T-helper 1 cell treated with Interleukin-12 subunit alpha and Interleukin-12 subunit beta and Interleukin-4 antibody, amounts not matched to agents 30 μg/mL and 1 μg/mL, for 36 hours (primary cell): ENCODE data around the gene TLDC2.
"Not testable (repeated sequence)": the region's sequence is repeated elsewhere in the genome, so short reads cannot be mapped to it uniquely, and the experiment has no call there.

ENCODE experiments used
- H3K27ac Mint-ChIP-seq: one replicate; pipeline ENCODE4 v1.8.0; 2021; ENCODE audit warnings: mild to moderate bottlenecking, mixed read lengths
- H3K27me3 Mint-ChIP-seq: one replicate; pipeline ENCODE4 v1.8.0; 2021; ENCODE audit warnings: low read depth, mixed read lengths
- H3K36me3 Mint-ChIP-seq: one replicate; pipeline ENCODE4 v1.8.0; 2021; ENCODE audit warnings: low read depth, mixed read lengths
- H3K4me1 Mint-ChIP-seq: one replicate; pipeline ENCODE4 v1.8.0; 2021; ENCODE audit warnings: low read depth, mixed read lengths
- H3K4me3 Mint-ChIP-seq: one replicate; pipeline ENCODE4 v1.8.0; 2021; ENCODE audit warnings: mild to moderate bottlenecking, moderate library complexity, mixed read lengths
- H3K9me3 Mint-ChIP-seq: one replicate; pipeline ENCODE4 v1.8.0; 2021; ENCODE audit warnings: mixed read lengths

The TLDC2 gene

GRCh38 chr20:36927704-36928103, 51.8 kb downstream of the TLDC2 start:
- no peaks in the 10 kb centered on the region for H3K27me3 Mint-ChIP-seq
- H3K36me3 Mint-ChIP-seq = peaks cover 59% of the 10 kb centered on the region
- peaks cover 18% of the 10 kb centered on the region for H3K4me1 Mint-ChIP-seq
- no peaks in the 10 kb centered on the region for H3K9me3 Mint-ChIP-seq
- H3K4me3 Mint-ChIP-seq = no peak overlapping the region
- no peak overlapping the region for H3K27ac Mint-ChIP-seq

- Mint-ChIP-seq H3K27ac (no peak overlapping the region), H3K4me3 (no peak overlapping the region), H3K4me1 (peaks cover 22% of the 10 kb centered on the region), H3K36me3 (peaks cover 58% of the 10 kb centered on the region), H3K27me3 (no peaks in the 10 kb centered on the region), H3K9me3 (no peaks in the 10 kb centered on the region)
These were observed 53.4 kb downstream of the TLDC2 start for GRCh38 chr20:36929290-36929689.

- Mint-ChIP-seq H3K27me3 (no peaks in the 10 kb centered on the region), H3K27ac (peak overlapping the region; percentile 66), H3K4me1 (peaks cover 22% of the 10 kb centered on the region), H3K9me3 (no peaks in the 10 kb centered on the region), H3K4me3 (no peak overlapping the region), H3K36me3 (peaks cover 56% of the 10 kb centered on the region)
These were observed 53.8 kb downstream of the TLDC2 start for GRCh38 chr20:36929691-36930090.

GRCh38 chr20:36932067-36932466, 56.1 kb downstream of the TLDC2 start:
- not testable (repeated sequence) for H3K4me3 Mint-ChIP-seq, H3K27ac Mint-ChIP-seq, H3K9me3 Mint-ChIP-seq, H3K27me3 Mint-ChIP-seq
- Mint-ChIP-seq H3K36me3 (peaks cover 50% of the 10 kb centered on the region), H3K4me1 (peaks cover 26% of the 10 kb centered on the region)

- no peak overlapping the region for H3K27ac Mint-ChIP-seq
These were observed 56.8 kb downstream of the TLDC2 start for GRCh38 chr20:36932476-36933426.

GRCh38 chr20:36933571-36933970, 57.6 kb downstream of the TLDC2 start:
- H3K9me3 Mint-ChIP-seq, H3K27ac Mint-ChIP-seq: not testable (repeated sequence)
- peaks cover 29% of the 10 kb centered on the region for H3K4me1 Mint-ChIP-seq

More at GRCh38 chr20:36932476-36933426, 56.8 kb downstream of the TLDC2 start:
- no peak overlapping the region for H3K4me3 Mint-ChIP-seq
- no peaks in the 10 kb centered on the region for H3K27me3 Mint-ChIP-seq
- no peaks in the 10 kb centered on the region for H3K9me3 Mint-ChIP-seq
- peaks cover 54% of the 10 kb centered on the region for H3K36me3 Mint-ChIP-seq
- H3K4me1 Mint-ChIP-seq = peaks cover 29% of the 10 kb centered on the region

GRCh38 chr20:36936341-36936740, 60.4 kb downstream of the TLDC2 start:
- Mint-ChIP-seq H3K36me3 (peaks cover 46% of the 10 kb centered on the region), H3K27ac (no peak overlapping the region), H3K9me3 (no peaks in the 10 kb centered on the region), H3K27me3 (no peaks in the 10 kb centered on the region), H3K4me1 (peaks cover 37% of the 10 kb centered on the region), H3K4me3 (no peak overlapping the region)

More at GRCh38 chr20:36933571-36933970, 57.6 kb downstream of the TLDC2 start:
- H3K4me3 Mint-ChIP-seq, H3K27me3 Mint-ChIP-seq: not testable (repeated sequence)
- H3K36me3 Mint-ChIP-seq = peaks cover 52% of the 10 kb centered on the region

GRCh38 chr20:36936761-36937401, 60.9 kb downstream of the TLDC2 start:
- Mint-ChIP-seq H3K4me1 (peaks cover 39% of the 10 kb centered on the region), H3K27ac (peak overlapping the region; percentile 5), H3K36me3 (peaks cover 48% of the 10 kb centered on the region)
- H3K27me3 Mint-ChIP-seq, H3K9me3 Mint-ChIP-seq, H3K4me3 Mint-ChIP-seq: not testable (repeated sequence)

GRCh38 chr20:36937402-36937770, 61.4 kb downstream of the TLDC2 start:
- Mint-ChIP-seq H3K4me3 (no peak overlapping the region), H3K9me3 (no peaks in the 10 kb centered on the region), H3K27ac (peak overlapping the region; percentile 5)

GRCh38 chr20:36941401-36941835, 65.5 kb downstream of the TLDC2 start:
- Mint-ChIP-seq H3K36me3 (peaks cover 63% of the 10 kb centered on the region), H3K4me1 (peaks cover 45% of the 10 kb centered on the region), H3K27me3 (no peaks in the 10 kb centered on the region), H3K4me3 (no peak overlapping the region), H3K27ac (peak overlapping the region; percentile 26), H3K9me3 (no peaks in the 10 kb centered on the region)

More at GRCh38 chr20:36937402-36937770, 61.4 kb downstream of the TLDC2 start:
- H3K36me3 Mint-ChIP-seq = peaks cover 48% of the 10 kb centered on the region
- H3K4me1 Mint-ChIP-seq = peaks cover 37% of the 10 kb centered on the region
- H3K27me3 Mint-ChIP-seq = no peaks in the 10 kb centered on the region
